SH-SY5Y (cell line): Measurements from ENCODE around the gene CENPF.

Experiments used
- GATA2 ChIP-seq: IDR thresholded peaks from 2 replicates; pipeline ENCODE4 v1.6.1; 2011; ENCODE audit warnings: mild to moderate bottlenecking, low read depth, low read length
- GATA3 ChIP-seq: IDR thresholded peaks from 2 replicates; pipeline ENCODE4 v1.6.1; 2011; ENCODE audit warnings: low read depth, mild to moderate bottlenecking, low read length, moderate library complexity

GRCh38 chr1:214673576-214673975 lies 70.6 kb downstream of the CENPF start:
- no peak for TF ChIP-seq GATA3
- TF ChIP-seq GATA2 = no peak
